ENCODE data around the gene RALGAPA1. TPM values are rescaled to one million over a fixed set of nuclear protein-coding genes. Genes with fewer than 3 reads are reported as not detected.
"Not testable (repeated sequence)": the region's sequence is repeated elsewhere in the genome, so short reads cannot be mapped to it uniquely, and the experiment has no call there.

The RALGAPA1 gene
- total and polyA plus RNA-seq, 2 of the 13 experiments (the other 11 are each of a cell fraction or from before 2014, with no cell fraction given): 65.0 to 89.2 TPM

DNA sequence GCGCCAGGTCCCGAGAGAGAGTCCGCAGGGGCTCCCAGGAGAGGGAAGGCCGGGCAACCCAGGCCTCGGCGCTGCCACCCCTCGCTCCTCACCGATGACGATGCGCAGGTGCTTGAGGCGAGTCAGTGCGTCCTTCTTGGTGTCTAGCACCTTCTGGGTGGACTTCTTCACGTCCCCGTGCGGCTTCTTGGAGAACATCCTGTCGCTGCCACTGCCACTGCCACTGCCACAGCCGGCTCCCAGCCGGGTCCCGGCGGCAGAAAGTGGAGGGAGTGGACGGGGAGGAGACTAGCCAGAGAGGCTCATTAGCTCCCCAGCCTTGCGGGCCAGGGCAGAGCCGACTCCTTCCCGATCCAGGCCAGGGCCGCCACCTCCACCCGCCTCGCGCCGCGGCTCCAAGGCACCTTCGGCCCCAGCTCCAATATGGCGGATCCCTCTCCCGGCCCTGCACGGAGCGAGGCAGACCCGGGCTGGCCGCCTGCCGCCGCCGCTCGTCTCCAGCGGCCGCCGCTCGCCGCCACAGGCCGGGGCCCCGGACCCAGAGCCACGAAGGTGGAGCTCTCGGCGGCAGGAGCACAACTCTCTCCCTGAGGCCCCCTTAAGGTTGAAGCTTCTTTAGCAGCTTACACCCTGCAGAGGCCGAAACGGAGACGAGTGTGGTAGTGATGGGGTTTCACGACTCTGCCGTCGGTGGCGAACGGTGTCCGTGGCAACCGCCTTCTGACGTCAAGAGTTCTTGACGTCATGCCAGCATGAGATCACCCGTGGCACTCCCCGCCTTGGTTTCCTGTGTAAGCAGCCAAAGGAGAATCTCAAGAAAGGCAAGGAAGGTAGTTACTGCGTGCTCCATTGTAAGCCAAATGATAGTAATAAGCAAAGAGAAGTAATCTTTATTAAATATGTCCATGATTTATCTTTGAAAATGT lies at the start of gene RALGAPA1 (continued):
- TF ChIP-seq, protein P1, sequence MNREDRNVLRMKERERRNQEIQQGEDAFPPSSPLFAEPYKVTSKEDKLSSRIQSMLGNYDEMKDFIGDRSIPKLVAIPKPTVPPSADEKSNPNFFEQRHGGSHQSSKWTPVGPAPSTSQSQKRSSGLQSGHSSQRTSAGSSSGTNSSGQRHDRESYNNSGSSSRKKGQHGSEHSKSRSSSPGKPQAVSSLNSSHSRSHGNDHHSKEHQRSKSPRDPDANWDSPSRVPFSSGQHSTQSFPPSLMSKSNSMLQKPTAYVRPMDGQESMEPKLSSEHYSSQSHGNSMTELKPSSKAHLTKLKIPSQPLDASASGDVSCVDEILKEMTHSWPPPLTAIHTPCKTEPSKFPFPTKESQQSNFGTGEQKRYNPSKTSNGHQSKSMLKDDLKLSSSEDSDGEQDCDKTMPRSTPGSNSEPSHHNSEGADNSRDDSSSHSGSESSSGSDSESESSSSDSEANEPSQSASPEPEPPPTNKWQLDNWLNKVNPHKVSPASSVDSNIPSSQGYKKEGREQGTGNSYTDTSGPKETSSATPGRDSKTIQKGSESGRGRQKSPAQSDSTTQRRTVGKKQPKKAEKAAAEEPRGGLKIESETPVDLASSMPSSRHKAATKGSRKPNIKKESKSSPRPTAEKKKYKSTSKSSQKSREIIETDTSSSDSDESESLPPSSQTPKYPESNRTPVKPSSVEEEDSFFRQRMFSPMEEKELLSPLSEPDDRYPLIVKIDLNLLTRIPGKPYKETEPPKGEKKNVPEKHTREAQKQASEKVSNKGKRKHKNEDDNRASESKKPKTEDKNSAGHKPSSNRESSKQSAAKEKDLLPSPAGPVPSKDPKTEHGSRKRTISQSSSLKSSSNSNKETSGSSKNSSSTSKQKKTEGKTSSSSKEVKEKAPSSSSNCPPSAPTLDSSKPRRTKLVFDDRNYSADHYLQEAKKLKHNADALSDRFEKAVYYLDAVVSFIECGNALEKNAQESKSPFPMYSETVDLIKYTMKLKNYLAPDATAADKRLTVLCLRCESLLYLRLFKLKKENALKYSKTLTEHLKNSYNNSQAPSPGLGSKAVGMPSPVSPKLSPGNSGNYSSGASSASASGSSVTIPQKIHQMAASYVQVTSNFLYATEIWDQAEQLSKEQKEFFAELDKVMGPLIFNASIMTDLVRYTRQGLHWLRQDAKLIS (CRISPR knock-in tag; IDR thresholded peaks at IDR 0.05): peak; percentile 92
- TF ChIP-seq ZNF724P (CRISPR knock-in tag; IDR thresholded peaks at IDR 0.05; ENCODE audit: borderline replicate concordance): peak; percentile 97; the same call in 1 of the 2 replicates
- peak; percentile 88; the same call in 1 of the 2 replicates for TF ChIP-seq DR1 (CRISPR knock-in tag; IDR thresholded peaks at IDR 0.05)
- TF ChIP-seq, protein P2, sequence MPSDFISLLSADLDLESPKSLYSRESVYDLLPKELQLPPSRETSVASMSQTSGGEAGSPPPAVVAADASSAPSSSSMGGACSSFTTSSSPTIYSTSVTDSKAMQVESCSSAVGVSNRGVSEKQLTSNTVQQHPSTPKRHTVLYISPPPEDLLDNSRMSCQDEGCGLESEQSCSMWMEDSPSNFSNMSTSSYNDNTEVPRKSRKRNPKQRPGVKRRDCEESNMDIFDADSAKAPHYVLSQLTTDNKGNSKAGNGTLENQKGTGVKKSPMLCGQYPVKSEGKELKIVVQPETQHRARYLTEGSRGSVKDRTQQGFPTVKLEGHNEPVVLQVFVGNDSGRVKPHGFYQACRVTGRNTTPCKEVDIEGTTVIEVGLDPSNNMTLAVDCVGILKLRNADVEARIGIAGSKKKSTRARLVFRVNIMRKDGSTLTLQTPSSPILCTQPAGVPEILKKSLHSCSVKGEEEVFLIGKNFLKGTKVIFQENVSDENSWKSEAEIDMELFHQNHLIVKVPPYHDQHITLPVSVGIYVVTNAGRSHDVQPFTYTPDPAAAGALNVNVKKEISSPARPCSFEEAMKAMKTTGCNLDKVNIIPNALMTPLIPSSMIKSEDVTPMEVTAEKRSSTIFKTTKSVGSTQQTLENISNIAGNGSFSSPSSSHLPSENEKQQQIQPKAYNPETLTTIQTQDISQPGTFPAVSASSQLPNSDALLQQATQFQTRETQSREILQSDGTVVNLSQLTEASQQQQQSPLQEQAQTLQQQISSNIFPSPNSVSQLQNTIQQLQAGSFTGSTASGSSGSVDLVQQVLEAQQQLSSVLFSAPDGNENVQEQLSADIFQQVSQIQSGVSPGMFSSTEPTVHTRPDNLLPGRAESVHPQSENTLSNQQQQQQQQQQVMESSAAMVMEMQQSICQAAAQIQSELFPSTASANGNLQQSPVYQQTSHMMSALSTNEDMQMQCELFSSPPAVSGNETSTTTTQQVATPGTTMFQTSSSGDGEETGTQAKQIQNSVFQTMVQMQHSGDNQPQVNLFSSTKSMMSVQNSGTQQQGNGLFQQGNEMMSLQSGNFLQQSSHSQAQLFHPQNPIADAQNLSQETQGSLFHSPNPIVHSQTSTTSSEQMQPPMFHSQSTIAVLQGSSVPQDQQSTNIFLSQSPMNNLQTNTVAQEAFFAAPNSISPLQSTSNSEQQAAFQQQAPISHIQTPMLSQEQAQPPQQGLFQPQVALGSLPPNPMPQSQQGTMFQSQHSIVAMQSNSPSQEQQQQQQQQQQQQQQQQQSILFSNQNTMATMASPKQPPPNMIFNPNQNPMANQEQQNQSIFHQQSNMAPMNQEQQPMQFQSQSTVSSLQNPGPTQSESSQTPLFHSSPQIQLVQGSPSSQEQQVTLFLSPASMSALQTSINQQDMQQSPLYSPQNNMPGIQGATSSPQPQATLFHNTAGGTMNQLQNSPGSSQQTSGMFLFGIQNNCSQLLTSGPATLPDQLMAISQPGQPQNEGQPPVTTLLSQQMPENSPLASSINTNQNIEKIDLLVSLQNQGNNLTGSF (CRISPR knock-in tag; IDR thresholded peaks at IDR 0.05): peak; percentile 91
- TF ChIP-seq, protein P3, sequence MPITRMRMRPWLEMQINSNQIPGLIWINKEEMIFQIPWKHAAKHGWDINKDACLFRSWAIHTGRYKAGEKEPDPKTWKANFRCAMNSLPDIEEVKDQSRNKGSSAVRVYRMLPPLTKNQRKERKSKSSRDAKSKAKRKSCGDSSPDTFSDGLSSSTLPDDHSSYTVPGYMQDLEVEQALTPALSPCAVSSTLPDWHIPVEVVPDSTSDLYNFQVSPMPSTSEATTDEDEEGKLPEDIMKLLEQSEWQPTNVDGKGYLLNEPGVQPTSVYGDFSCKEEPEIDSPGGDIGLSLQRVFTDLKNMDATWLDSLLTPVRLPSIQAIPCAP (CRISPR knock-in tag; IDR thresholded peaks at IDR 0.05; ENCODE audit: low read depth): peak; percentile 21; the same call in 1 of the 2 replicates
- TF ChIP-seq, protein P4, sequence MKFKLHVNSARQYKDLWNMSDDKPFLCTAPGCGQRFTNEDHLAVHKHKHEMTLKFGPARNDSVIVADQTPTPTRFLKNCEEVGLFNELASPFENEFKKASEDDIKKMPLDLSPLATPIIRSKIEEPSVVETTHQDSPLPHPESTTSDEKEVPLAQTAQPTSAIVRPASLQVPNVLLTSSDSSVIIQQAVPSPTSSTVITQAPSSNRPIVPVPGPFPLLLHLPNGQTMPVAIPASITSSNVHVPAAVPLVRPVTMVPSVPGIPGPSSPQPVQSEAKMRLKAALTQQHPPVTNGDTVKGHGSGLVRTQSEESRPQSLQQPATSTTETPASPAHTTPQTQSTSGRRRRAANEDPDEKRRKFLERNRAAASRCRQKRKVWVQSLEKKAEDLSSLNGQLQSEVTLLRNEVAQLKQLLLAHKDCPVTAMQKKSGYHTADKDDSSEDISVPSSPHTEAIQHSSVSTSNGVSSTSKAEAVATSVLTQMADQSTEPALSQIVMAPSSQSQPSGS (CRISPR knock-in tag; IDR thresholded peaks at IDR 0.05): peak; percentile 99
- TF ChIP-seq CEBPG (CRISPR knock-in tag; IDR thresholded peaks at IDR 0.05): peak; percentile 52
- TF ChIP-seq GATAD1 (CRISPR knock-in tag; IDR thresholded peaks at IDR 0.05): peak; percentile 82
- peak; percentile 86; the same call in 1 of the 2 replicates for TF ChIP-seq NR1H2 (CRISPR knock-in tag; IDR thresholded peaks at IDR 0.05; ENCODE audit: borderline replicate concordance, low read depth)
- TF ChIP-seq CAMTA2 (CRISPR knock-in tag; IDR thresholded peaks at IDR 0.05; ENCODE audit: borderline replicate concordance): peak; percentile 63; the same call in 1 of the 2 replicates
- TF ChIP-seq KLF6 (CRISPR knock-in tag; IDR thresholded peaks at IDR 0.05): peak; percentile 22; the same call in 1 of the 2 replicates
- not testable (repeated sequence) for TF ChIP-seq FOXA1 (IDR thresholded peaks at IDR 0.05)
- TF ChIP-seq FOXA1 (CRISPR knock-in tag; IDR thresholded peaks at IDR 0.05): peak; percentile 56; the same call in 1 of the 2 replicates
- TF ChIP-seq MED8 (CRISPR knock-in tag; IDR thresholded peaks at IDR 0.05; ENCODE audit: insufficient replicate concordance): peak; percentile 79
- peak; percentile 96 for TF ChIP-seq ZBTB38 (CRISPR knock-in tag; IDR thresholded peaks at IDR 0.05)
- peak; percentile 86; the same call in 1 of the 2 replicates for TF ChIP-seq CC2D1A (CRISPR knock-in tag; IDR thresholded peaks at IDR 0.05)
- peak; percentile 99 for TF ChIP-seq ZMYM2 (CRISPR knock-in tag; IDR thresholded peaks at IDR 0.05)
